ENCODE measurements around the gene MFAP3.

GRCh38 chr5:154078272-154078671 is 39.5 kb downstream of the MFAP3 start:
- TF ChIP-seq, protein P1, sequence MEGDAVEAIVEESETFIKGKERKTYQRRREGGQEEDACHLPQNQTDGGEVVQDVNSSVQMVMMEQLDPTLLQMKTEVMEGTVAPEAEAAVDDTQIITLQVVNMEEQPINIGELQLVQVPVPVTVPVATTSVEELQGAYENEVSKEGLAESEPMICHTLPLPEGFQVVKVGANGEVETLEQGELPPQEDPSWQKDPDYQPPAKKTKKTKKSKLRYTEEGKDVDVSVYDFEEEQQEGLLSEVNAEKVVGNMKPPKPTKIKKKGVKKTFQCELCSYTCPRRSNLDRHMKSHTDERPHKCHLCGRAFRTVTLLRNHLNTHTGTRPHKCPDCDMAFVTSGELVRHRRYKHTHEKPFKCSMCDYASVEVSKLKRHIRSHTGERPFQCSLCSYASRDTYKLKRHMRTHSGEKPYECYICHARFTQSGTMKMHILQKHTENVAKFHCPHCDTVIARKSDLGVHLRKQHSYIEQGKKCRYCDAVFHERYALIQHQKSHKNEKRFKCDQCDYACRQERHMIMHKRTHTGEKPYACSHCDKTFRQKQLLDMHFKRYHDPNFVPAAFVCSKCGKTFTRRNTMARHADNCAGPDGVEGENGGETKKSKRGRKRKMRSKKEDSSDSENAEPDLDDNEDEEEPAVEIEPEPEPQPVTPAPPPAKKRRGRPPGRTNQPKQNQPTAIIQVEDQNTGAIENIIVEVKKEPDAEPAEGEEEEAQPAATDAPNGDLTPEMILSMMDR (IDR thresholded peaks at IDR 0.05) = no peak
- no peak for TF ChIP-seq EZH2 (IDR thresholded peaks at IDR 0.05; ENCODE audit: borderline replicate concordance, insufficient read depth, low read depth, low read length, poor library complexity, severe bottlenecking)
